ENCODE data around the gene CCDC27.

Gene CCDC27

GRCh38 chr1:3779265-3779911 lies 27.1 kb downstream of the CCDC27 start:
- H3K36me3 Mint-ChIP-seq (ENCODE audit: low read depth) = peaks cover 40% of the 10 kb centered on the region
- H3K4me1 Mint-ChIP-seq = peaks cover 19% of the 10 kb centered on the region
- no peaks in the 10 kb centered on the region for H3K27me3 Mint-ChIP-seq (ENCODE audit: low read depth, poor library complexity)
- H3K27ac Mint-ChIP-seq = peak overlapping the region; percentile 42
- no peak overlapping the region for H3K4me3 Mint-ChIP-seq
- H3K9me3 Mint-ChIP-seq = no peaks in the 10 kb centered on the region
- DNase-seq = no peak
- no peak for TF ChIP-seq CTCF (IDR thresholded peaks at IDR 0.05)

GRCh38 chr1:3779912-3780416 lies 27.7 kb downstream of the CCDC27 start:
- peak overlapping the region; percentile 42 for H3K27ac Mint-ChIP-seq
- no peaks in the 10 kb centered on the region for H3K27me3 Mint-ChIP-seq (ENCODE audit: low read depth, poor library complexity)
- no peak for DNase-seq
- TF ChIP-seq CTCF (IDR thresholded peaks at IDR 0.05) = no peak
- no peaks in the 10 kb centered on the region for H3K9me3 Mint-ChIP-seq
- H3K4me3 Mint-ChIP-seq = no peak overlapping the region
- peaks cover 16% of the 10 kb centered on the region for H3K4me1 Mint-ChIP-seq
- peaks cover 42% of the 10 kb centered on the region for H3K36me3 Mint-ChIP-seq (ENCODE audit: low read depth)

GRCh38 chr1:3780901-3781300 lies 28.7 kb downstream of the CCDC27 start:
- no peaks in the 10 kb centered on the region for H3K9me3 Mint-ChIP-seq
- H3K27ac Mint-ChIP-seq = no peak overlapping the region
- H3K4me1 Mint-ChIP-seq = peaks cover 6% of the 10 kb centered on the region
- TF ChIP-seq CTCF (IDR thresholded peaks at IDR 0.05) = no peak
- H3K36me3 Mint-ChIP-seq (ENCODE audit: low read depth) = peaks cover 47% of the 10 kb centered on the region
- no peak overlapping the region for H3K4me3 Mint-ChIP-seq
- H3K27me3 Mint-ChIP-seq (ENCODE audit: low read depth, poor library complexity) = no peaks in the 10 kb centered on the region
- no peak for DNase-seq

GRCh38 chr1:3783651-3784474 lies 31.6 kb downstream of the CCDC27 start:
- peak overlapping the region; percentile 72 for H3K27ac Mint-ChIP-seq
- H3K27me3 Mint-ChIP-seq (ENCODE audit: low read depth, poor library complexity) = peaks cover 2% of the 10 kb centered on the region
- no peak for DNase-seq
- H3K9me3 Mint-ChIP-seq = no peaks in the 10 kb centered on the region
- no peaks in the 10 kb centered on the region for H3K4me1 Mint-ChIP-seq
- H3K4me3 Mint-ChIP-seq = no peak overlapping the region
- TF ChIP-seq CTCF (IDR thresholded peaks at IDR 0.05) = no peak
- peaks cover 59% of the 10 kb centered on the region for H3K36me3 Mint-ChIP-seq (ENCODE audit: low read depth)

GRCh38 chr1:3785045-3785444 lies 32.8 kb downstream of the CCDC27 start:
- TF ChIP-seq CTCF (IDR thresholded peaks at IDR 0.05) = no peak
- Mint-ChIP-seq H3K27me3 (ENCODE audit: low read depth, poor library complexity) (peaks cover 2% of the 10 kb centered on the region), H3K27ac (peak overlapping the region; percentile 56), H3K4me3 (no peak overlapping the region), H3K36me3 (ENCODE audit: low read depth) (peaks cover 53% of the 10 kb centered on the region), H3K4me1 (no peaks in the 10 kb centered on the region), H3K9me3 (no peaks in the 10 kb centered on the region)
- no peak for DNase-seq

All from nephron progenitor cell (in vitro differentiated cells).